MM.1S (cell line): ENCODE data around the gene TBC1D32.

ENCODE experiments used
- EZH2 ChIP-seq: fragments of 300-600 bp; sonication (generic); optimal IDR thresholded peaks from 2 replicates; pipeline ENCODE3; 2017; ENCODE audit warnings: low read depth, mild to moderate bottlenecking, antibody characterized with exemption, low read length, mixed read lengths
- TF ChIP-seq, protein P1 (sequence below): fragments of 300-600 bp; sonication (generic); IDR thresholded peaks from 2 replicates; pipeline ENCODE4 v1.5.1; 2016; ENCODE audit warnings: antibody characterized with exemption, low read length, mixed read lengths

DNA sequence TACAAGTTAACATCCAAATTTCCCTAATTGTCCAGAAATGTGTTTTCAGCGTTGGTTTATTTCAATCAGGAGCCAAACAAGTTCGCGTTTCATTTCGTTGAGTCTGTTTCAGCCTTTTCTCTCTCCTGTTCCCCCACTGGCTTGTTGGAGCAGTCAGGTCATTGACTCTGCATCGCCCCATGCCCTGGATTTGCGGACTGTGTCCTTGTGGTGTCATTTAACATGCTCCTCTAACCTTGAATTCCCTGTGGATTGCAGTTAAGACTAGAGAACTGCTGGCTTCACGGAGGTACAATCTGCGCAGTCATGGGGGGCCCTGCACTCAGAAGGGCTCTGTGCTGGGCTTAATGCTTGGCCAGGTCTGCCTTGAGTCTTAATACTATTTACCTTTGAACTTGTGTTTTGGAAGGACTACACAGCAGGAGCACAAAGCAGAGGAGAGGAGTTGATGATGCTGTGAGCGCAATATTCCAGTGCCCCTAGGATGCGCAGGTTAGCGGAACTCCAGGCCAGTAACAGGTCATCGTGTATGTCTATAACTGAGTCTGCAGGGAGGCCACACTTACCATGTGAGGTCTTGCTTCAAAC, 5.5 kb upstream of the TBC1D32 start:
- TF ChIP-seq, protein P1, sequence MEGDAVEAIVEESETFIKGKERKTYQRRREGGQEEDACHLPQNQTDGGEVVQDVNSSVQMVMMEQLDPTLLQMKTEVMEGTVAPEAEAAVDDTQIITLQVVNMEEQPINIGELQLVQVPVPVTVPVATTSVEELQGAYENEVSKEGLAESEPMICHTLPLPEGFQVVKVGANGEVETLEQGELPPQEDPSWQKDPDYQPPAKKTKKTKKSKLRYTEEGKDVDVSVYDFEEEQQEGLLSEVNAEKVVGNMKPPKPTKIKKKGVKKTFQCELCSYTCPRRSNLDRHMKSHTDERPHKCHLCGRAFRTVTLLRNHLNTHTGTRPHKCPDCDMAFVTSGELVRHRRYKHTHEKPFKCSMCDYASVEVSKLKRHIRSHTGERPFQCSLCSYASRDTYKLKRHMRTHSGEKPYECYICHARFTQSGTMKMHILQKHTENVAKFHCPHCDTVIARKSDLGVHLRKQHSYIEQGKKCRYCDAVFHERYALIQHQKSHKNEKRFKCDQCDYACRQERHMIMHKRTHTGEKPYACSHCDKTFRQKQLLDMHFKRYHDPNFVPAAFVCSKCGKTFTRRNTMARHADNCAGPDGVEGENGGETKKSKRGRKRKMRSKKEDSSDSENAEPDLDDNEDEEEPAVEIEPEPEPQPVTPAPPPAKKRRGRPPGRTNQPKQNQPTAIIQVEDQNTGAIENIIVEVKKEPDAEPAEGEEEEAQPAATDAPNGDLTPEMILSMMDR, result no peak
- TF ChIP-seq EZH2, result no peak
